ENCODE measurements around the gene ZNF385B.

DNA sequence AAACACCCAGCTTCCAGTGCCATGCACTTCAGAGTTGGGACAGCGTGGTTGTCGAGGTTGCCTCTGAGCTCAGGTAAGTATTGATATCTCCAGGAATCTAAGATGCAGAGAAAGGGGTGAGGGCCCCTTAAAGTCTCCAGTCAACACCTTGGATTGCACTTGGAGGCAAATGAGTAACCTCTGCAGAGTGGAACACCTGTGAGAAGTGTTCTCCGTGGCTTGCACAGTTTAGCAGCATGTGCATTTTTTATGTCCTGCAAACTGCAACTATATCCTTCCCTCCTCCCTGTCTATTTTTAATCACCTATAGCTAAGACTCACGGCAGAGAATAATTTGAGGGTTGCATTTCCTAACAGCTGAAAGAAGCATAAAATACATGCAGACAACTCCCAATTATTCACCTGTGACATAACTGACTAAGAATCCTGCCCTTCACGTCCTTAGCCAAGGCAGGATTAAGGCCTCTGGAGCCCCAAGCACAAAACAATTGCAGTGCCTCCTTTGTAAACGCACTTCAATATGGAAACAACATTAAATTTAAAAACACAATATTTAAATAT, 1.6 kb upstream of the ZNF385B start:
- TF ChIP-seq GATA3 (IDR thresholded peaks at IDR 0.05; ENCODE audit: low read depth, low read length), result no peak
- TF ChIP-seq GATA2 (IDR thresholded peaks at IDR 0.05; ENCODE audit: low read depth, low read length), result no peak
